Ramos (cell line): Measurements from ENCODE around the gene FAXDC2.

Source experiments
- in situ Hi-C: fragments of 300-500 bp; cut with MboI; formaldehyde crosslinking; loops from one replicate; pipeline ENCODE4 v1.14.3; 2022; ENCODE audit warnings: low sequenced_read_pairs; ENCODE audit not compliant: unreplicated experiment

FAXDC2 gene

GRCh38 chr5:154850255-154851062 is at the start of gene FAXDC2:
Gene FAXDC2, minus strand, starts transcription at chr5:154850603. Its CDS starts 12,425 bp downstream, at chr5:154838178.
- in situ Hi-C loops: loop anchor here (10.0 kb wide), 1 partner anchor 96 kb away; the partner anchor contains the start of gene LARP1

GRCh38 chr5:154900066-154900465 is 49.7 kb upstream of the FAXDC2 start:
- in situ Hi-C loops: no loop called here

- in situ Hi-C loops: no loop called here
Observed at GRCh38 chr5:154899151-154899816, 48.9 kb upstream of the FAXDC2 start.

GRCh38 chr5:154898210-154898609 is 47.8 kb upstream of the FAXDC2 start:
- in situ Hi-C loops: no loop called here

- in situ Hi-C loops: no loop called here
Observed at GRCh38 chr5:154896562-154897165, 46.3 kb upstream of the FAXDC2 start.

- in situ Hi-C loops: no loop called here
Observed at GRCh38 chr5:154895606-154896561, 45.5 kb upstream of the FAXDC2 start.

GRCh38 chr5:154893381-154893780 is 43.0 kb upstream of the FAXDC2 start:
- in situ Hi-C loops: no loop called here

- in situ Hi-C loops: no loop called here
Observed at GRCh38 chr5:154892369-154892771, 42.0 kb upstream of the FAXDC2 start.

GRCh38 chr5:154885439-154885838 is 35.0 kb upstream of the FAXDC2 start:
- in situ Hi-C loops: no loop called here

GRCh38 chr5:154884424-154884823 is 34.0 kb upstream of the FAXDC2 start:
- in situ Hi-C loops: no loop called here

- in situ Hi-C loops: no loop called here
Observed at GRCh38 chr5:154881986-154882385, 31.6 kb upstream of the FAXDC2 start.

- in situ Hi-C loops: no loop called here
Observed at GRCh38 chr5:154878642-154879335, 28.4 kb upstream of the FAXDC2 start.

- in situ Hi-C loops: no loop called here
Observed at GRCh38 chr5:154873791-154874331, 23.5 kb upstream of the FAXDC2 start.

GRCh38 chr5:154871734-154872133 is 21.3 kb upstream of the FAXDC2 start:
- in situ Hi-C loops: no loop called here

GRCh38 chr5:154868702-154869101 is 18.3 kb upstream of the FAXDC2 start:
- in situ Hi-C loops: no loop called here

- in situ Hi-C loops: no loop called here
Observed at GRCh38 chr5:154866841-154867240, 16.4 kb upstream of the FAXDC2 start.

- in situ Hi-C loops: no loop called here
Observed at GRCh38 chr5:154865466-154866184, 15.2 kb upstream of the FAXDC2 start.

- in situ Hi-C loops: no loop called here
Observed at GRCh38 chr5:154863291-154864080, 13.1 kb upstream of the FAXDC2 start.
